NCI-H187 (cell line): ENCODE results near the gene TWIST2.

Source experiments
- DNase-seq, 2 experiments: peaks; one replicate each; lab custom pipeline; 2025; lab: John Stamatoyannopoulos, UW

Gene TWIST2

DNA sequence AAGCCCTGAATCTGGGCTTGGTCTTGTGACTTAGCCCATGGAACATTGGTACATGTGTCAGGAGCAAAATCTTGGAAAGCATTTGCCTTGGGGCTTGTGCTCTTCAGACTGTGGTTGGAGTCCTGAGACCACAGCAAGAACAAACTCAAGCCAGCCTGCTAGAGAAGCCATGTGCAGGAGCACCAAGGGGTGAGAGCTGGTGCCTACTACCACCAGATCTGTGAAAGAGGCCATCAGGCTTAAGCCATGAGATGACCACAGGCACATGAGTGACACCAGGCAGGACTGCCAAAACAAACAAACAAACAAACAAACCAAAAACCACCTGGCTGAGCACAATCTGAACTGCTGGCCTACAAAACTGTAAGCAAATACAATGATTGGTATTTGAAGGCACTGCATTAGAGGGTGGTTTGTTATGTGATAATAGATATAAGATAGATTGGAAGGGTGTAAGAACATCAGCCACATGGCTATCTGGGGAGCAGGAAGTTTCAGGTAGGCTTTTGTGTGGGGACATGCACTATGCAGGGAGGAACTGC lies 9.0 kb upstream of the TWIST2 start:
- no peak for DNase-seq

DNA sequence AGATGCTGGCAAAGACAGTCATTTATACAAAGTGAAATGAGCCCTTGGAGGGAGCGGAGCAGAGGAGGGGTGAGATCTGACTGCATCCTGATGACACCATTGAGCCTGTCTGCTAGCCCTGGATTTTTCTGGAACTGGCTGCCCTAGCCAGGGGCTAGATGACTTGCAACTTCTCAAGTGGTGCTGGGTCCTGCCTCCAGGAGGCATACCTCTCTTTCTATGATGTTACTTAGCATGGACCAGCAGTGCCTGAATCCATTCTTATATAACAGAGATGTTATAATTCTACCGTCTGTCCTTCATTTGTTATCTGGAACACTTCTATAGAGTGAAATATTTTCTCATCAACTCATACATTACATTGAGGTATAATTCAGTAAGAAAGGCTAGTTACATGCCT lies 8.5 kb upstream of the TWIST2 start:
- no peak for DNase-seq

DNA sequence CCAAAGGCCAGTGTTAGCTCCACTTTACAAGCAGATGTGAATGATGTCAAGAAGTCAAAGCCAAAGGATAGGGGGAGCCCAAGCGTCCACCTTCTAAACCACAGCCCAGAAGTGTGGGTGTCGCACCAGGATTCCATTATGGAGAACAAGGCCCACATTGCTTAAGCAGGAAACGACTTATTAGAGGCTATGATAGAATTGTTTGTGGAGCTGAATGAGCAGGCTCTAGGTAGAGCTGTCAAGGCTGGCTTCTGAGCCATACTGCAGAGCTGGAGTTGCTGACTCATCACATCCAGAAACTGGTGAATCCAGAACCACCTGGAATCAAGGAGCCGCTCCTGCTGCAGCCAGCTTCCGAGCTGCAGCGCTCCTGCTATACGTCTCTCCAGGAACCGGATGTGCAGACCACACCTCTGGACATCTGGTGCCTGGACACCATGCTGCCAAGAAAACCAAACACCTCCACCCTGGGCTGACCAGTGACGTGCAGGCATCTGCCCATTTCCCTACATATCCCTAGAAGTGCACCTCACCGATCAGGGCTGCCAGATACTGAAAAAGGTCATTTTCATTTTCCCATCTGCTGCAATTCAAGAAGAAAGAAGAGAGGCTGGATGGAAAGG lies 6.2 kb upstream of the TWIST2 start:
- DNase-seq: no peak

DNA sequence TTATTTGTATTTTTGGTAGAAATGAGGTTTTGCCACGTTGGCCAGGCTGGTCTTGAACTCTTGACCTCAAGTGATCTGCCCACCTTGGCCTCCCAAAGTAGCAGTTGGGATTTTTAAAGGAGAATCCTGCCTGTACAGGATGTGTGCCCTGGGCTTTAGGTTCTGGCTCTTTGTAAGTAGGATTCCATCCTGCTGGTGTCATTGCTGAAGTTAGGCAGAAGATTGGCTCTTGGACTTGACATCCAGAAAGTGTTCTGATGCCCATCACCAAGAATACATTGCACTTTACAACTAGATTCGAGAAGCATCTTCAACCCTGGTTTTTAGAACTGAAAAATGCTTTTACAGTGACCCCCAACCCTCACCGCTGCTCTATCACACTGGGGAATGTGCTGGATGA lies 4.4 kb upstream of the TWIST2 start:
- DNase-seq: no peak

DNA sequence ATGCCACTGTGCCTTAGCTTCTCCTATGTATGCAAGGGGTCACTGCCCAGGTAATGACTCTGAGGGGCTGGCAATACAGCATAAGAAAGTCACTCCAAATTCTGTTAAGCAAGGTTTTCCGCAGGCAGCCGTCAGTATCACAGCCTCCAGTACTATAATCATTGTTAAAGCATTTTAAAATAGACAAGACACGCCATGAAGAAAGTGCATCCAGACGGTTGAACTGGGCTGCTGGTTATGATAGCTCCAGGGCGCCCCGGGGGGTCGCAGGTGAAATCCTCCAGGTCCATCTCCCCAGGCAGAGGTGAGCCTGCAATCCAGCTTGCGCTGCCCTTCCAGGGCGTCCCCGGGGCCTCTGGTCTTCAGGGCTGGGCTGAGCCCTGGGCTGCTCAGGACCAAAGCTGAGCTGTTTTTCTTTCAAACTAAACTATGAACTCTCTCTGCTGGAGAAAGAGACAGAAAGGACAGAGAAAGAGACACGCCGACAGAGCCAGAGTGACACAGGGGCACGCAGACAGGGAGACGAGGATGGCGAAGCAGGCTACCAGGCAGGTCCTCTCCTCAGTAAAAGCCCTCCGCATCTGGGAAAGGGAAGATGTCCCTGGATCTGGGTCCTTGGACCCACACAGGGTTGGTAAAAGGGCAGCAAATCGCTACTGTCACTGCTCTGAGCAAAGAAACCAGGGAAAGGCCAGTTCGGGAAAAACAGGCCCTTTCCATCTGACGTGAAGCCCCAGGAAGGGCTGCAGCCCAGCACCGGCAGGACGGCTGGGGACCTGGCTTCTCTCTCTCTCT lies 2.1 kb upstream of the TWIST2 start:
- no peak for DNase-seq

DNA sequence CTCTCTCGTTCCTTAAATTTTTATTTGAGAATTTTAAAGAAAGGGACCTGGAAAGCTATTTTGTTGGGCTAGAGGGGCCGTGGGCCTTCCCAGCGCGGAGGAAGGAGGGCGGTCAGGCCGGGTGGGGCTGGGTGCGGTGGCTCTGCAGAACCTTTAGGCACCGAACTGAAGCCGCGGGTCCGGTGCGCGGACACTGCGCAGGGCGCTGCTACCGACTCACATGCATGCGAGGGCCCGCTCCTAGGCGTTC lies 1.6 kb upstream of the TWIST2 start:
- no peak for DNase-seq

DNA sequence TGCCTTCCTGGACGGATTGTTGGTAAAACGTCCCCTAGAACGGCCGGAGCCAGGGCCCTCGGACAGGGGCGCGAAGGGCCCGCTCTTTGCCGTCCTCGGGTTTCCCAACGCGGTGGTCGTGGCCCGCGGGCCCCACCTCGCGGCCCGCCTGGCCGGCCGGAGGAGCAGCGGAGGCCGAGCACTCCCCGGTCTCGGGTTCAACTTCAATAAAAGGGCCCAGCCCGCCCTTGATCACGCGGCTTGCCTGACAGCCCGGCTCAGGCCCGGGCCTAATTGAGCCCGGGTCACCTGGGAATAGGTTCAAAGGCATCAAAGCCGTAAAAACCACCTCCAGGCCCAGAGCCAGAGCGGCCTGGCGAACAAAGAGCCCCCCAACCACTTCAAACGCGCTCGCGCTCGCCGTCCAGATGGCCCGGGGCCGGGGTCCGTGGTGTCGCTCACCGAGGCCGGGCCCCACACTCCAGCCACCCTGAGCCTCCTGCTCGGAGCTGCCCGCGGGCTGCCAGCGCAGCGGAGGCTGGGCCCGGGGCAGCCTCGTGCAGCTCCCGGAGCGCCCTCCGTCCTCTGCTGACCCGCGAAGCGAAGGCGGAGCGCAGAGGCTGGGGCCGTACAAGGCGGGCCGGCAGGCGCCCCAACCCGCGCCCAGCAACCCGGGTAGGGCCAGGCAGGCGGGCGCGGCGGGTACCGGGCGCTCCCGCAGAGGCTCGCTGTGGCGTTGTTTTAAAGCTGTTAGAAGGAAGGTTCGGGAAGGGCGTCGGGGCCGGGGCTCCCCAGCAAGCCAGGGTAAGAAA lies 1.1 kb upstream of the TWIST2 start:
- DNase-seq: no peak

DNA sequence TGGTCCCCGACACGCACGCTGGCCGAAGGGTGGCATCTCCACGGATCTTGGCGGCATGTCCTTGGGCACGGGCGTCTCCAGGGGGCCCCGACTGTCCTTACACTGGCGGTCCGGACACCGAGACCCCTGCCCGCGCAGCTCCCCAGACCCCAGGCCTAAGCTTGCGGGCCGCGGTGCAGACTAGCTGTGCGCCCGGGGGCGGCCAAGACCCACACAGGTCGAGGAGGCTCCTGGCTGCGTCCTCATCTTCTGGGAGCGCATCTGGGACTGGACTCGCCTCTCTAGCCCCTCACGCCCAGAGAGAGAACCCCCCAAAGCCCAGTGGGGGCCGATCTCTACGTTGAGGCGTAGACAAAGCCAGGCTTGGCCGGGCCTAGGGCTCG lies 475 bp upstream of the TWIST2 start:
- no peak for DNase-seq

DNA sequence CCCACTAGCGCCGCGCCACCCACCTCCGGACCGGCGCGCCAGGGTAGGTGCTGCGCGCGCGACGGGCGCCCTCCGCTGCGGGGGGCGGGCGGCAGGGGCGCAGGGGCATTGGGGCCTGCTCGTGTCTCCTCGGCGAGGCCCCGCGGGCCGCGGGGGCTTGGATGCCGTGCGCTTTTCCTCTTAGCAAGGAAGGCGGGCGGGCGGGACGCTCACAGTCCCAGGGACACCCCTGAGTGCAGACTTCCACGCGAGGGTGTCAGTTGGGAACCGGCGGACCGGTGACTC lies 748 bp downstream of the TWIST2 start:
- no peak for DNase-seq

DNA sequence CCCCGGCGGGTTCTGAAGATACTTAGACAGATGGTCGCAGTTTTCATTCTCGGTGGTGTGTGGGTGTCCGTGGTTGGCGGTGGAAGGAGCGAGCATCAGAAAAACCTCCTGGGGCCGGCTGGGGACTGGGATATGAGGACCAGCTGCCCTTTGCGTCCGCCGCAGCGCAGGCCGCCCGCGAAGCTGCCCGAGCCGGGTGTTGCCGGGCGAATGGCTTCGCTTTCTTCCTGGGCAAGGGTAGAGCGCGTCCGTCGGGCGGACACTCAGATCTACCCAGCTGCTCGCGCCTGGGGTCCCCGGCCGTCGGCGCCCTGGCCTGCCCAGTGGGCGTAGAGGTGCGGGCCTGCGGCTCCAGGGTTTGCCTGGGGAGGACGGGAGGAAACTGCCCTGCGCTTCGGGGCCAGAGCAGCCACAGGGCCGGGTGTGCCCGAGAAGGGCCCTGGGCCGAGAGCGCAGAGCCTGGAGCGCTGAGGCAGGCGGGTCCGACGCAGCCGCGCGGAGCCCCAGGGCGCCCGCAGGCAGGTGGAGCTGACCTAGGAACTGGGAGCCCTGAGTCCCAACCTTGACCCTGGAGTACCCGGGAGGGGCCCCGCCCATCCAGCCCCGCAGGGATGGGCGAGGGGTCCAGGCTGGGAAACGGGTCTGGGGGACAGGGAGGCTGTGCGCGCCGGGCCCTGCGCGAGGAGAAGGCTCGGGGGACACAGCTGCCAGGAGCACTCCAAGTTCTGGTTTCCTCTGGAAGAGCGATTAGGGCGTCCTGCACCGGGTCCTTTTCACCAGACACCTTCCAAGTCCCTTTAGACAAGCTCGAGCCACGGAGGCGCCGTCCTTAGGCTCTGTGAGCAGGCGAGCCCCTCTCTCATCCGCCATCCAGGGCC lies 1.3 kb downstream of the TWIST2 start:
- no peak for DNase-seq

DNA sequence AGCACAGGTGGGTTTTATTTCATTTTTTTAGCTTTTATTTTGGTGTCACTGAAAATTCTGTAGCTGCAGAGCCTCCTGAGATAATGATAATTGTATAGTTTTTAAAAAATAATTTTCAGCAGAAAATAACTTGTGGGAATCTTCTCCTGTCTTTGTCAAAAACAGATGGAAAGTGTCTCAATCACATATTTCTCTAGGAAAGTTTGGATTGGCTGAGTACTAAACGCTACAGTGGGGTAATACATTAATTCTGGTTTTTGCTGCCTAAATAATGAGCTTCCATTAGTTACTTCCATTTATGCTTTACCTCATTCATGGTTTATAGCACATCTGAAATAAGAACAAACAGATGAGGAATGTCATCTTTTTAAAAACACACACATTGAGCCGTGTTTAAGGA lies 2.2 kb downstream of the TWIST2 start:
- DNase-seq: no peak

DNA sequence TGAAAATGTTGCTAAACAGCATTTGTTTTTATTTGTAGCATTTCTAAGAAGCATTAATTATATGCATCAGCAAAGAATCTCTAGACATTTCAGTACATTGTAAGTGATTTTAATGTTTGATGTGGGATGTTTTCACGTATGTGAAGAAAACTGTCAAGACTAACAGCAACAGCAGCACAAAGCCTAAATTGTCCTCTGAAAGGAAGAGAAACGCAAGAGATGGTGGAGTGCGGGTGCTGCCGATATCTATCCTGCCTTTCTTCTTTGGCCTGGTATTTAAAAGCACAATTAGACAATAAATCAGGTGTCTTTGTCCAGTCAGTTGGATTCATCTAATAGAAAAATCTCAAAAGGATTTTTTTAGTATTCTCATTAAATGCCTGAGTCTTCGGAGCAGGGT lies 3.1 kb downstream of the TWIST2 start:
- no peak for DNase-seq

DNA sequence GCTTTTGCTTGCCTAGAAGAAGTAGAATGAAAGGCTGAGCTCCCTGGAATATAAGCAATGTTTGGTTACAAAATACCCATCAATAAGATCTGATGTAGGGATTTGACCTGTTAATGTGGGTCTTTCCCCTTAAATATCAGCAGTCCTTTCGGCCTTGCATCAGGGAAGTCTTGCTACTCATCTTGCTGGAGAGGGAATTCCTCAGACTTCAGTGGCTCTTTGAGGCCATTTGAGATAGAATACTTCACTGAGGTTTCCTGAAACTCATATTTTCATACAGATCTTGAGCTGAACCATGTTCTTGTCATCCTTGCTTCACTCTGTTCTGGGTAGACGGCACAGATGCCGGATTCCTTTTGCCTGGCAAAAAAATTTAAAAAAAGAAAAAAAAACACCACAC lies 3.9 kb downstream of the TWIST2 start:
- no peak for DNase-seq

DNA sequence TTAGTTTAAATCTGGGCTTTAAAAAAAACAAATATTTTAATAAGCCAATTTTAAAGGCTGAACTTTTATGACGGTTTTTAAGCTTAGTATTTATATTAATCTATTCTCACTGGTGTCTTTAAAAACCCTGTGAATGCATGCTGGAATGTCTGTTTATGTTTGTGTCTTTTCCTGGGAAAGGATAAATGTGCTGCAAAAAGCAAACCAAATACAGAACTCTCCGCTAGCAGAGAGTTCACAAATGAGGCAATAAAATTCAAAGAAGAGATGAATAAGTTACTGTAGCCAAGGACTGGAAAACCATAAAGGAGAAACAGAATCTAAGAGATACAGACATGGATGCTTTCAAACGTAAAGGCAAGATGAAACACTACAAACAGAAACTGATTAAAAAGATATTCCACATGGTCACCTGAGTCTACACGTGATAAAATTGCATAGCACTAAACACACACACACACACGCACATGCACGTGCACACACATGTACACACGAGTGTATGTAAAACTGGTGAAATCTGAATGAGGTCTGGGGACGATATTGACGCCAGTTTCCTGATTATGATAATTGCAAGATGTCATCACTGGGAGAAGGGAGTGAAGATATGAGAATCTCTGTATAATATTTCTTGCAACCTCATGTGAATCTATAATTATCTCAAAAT lies 4.5 kb downstream of the TWIST2 start:
- no peak for DNase-seq

DNA sequence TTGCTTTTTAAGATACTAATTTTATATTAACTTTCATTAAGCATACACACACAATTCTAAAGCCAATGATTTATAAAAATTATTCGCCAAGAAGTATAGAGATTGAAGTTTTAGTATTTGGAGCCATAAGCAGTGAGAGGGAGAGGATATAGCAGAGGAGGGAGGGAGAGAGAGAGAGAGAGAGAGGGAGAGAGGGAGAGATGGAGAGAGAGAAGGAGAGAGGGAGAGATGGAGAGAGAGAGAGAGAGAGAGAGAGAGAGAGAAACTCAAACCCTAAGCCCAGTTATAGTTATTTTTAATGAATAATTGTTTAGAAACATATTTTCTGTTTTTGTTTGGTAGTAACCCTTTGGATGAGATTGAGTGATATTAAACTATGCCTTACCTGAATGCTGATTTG lies 5.3 kb downstream of the TWIST2 start:
- no peak for DNase-seq

DNA sequence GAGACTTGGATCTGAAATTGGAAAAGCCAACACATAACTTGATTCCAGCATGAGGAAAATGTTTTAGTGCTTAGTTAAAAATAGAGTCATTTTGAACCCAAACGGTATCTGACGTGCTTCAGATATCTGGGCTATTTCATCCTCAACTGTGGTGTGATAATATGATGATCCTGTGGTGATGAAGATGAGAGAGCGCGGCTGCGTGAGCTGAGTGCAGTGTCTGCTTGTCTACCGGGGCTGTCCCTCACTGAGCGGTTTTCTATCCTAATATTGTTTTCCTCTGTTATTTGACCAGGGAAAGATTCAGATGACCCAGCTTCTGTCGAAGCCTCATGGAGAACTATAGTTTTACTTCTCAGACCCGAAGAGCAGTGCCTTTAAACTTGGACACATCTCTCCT lies 5.8 kb downstream of the TWIST2 start:
- no peak for DNase-seq

DNA sequence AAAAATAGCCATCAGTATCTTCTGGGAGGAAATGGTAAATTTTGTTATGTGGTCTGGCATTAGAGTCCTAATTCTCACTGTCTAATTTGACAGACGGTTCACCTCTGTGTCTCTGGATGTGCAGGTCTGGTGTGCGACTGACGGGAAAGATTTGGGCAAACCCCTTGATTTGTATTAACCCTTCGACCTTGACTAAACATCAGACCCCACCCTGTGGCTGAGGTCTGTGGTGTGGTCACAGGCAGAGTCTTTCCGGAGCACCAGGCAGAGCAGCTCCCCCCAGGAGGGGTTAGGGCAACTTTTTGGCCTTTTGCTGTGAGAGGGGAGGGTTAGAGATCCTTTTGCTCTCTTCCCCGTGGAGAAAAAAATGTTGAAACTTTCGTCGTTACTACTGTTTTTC lies 6.4 kb downstream of the TWIST2 start:
- DNase-seq: no peak

DNA sequence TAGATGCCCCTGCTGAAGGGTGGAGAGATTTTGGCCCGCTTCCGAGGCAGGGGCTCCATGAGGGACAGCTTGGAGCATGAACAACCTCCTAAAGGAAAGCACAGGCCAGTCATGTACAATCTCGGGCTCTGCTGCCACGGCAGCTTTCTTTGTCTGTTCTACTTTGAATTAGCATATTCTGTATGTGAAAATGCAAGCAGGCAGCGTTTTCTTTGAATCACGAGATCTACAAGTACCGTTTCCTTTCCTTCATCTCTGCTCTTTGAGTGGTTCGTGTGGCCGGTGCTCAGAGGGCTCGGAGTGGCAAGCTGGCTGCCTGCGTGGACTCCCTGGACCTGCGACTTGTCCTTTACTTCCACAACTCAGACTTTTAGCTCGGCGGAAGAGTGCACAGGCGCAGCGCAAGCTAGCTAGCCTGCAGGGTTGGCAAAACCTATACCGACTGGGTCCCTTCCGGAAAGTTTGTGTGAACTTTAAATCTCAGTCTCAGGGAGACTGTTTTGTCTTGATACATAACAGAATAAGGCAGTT lies 6.9 kb downstream of the TWIST2 start:
- DNase-seq: no peak

DNA sequence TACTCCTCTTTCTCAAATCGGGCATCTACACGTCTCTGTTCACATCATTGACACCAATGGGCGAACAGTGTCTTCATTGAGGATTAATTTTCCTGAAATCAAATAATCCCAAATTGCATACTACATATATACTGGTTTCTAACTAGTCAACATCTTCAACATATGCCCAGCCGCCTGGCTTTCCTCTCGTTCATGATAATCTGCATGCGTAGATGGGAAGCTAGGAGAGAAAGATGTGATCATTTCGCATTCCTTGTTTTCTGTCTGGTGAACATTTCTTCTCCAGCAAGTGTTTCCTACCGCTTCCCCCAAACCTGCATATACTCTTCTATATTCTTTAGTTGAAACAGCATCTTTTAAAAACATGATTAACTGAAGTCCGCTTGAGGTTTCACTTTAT lies 7.4 kb downstream of the TWIST2 start:
- no peak for DNase-seq

DNA sequence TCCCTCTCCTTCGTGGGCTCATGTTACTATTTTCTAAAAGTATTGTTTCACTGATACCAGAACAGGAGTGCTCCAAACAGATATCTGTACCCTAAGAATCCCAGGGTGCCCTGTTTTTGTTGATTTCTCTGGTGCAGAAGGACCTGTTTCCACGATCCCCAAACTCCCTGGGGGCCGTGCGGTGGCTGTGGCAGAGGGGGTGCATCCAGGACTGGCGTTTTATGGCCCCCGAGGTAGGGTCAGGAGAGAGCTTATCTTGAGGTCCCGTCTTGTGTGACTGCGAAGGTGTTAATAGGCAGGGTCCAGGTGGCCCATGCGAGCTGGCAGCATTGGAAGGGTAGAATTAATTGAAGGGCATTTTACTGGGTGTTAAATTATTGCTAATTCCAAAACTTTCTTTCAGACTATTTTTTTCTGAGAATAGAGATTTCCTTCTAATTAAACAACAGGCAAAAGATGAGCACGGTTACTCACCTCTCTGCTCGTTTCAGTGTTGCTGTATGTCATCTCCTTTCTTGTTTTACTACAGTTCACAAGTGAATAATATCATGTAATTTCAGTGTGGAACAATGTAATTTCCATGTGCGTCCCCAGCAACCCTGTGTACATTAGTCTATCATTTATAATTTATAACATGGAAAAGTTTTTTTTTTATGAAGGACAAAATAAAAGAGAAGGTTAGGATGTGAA lies 8.2 kb downstream of the TWIST2 start:
- DNase-seq: no peak
